Endothelial cell of umbilical vein (primary cell): Measurements from ENCODE around the gene CDR2.

ENCODE experiments used
- JUN ChIP-seq: IDR thresholded peaks from 2 replicates; pipeline ENCODE4 v1.6.1; 2011; ENCODE audit warnings: borderline replicate concordance, low read depth; ENCODE audit not compliant: insufficient read length, insufficient read depth
- TF ChIP-seq, protein P1 (sequence below), 2 donors: IDR thresholded peaks; 1 replicate in 1 of 2; 2 replicates in 1 of 2; pipeline ENCODE4 v1.5.1; 2011; ENCODE audit warnings: low read length in 2 of 2, mild to moderate bottlenecking in 2 of 2, moderate library complexity in 2 of 2, control low read depth in 1 of 2, inconsistent platforms in 1 of 2, low read depth in 1 of 2; ENCODE audit not compliant: insufficient read depth in 1 of 2; ENCODE audit errors: extremely low read depth in 1 of 2

DNA sequence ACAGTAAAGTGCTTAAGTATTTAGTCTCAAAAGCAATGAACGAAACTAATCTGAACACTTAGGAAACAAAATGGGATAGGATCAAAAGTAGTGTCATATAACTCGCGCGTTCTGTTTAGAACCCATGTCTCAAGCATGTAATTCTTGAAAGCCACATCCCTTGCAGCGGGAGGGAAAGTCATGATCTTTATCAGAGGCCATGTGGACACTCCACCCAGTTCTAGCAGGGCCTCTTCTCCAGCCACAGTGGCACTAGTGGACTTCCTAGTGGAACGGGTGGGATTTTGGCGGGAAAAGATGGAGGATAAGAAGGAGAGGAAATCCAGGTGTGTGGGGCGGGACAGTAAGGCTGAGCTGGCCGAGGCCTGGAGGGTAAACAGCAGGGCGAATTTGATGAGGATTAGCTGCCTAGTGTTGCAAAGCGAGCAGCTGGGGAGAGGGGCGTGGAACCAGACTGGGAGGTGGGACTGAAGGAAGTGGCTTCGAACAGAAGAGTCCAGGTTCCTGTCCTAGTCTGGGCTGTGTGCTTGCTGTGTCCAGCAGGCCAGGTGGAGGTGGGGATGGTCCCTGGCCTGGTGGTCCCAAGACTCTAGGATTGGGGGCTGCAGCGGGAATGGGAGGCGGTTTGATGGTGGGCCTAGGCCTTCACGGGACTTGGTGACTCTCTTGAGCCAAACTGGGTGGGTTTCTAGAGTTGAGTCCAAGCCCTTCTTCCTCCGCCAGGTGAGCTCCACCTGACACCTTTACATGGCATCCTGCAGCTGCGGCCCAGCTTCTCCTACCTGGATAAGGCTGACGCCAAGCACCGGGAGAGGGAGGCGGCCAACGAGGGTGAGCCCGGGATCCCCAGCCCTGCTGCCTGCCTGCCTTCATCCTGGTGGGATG, 61.3 kb downstream of the CDR2 start:
- TF ChIP-seq JUN = no peak
- TF ChIP-seq, protein P1, sequence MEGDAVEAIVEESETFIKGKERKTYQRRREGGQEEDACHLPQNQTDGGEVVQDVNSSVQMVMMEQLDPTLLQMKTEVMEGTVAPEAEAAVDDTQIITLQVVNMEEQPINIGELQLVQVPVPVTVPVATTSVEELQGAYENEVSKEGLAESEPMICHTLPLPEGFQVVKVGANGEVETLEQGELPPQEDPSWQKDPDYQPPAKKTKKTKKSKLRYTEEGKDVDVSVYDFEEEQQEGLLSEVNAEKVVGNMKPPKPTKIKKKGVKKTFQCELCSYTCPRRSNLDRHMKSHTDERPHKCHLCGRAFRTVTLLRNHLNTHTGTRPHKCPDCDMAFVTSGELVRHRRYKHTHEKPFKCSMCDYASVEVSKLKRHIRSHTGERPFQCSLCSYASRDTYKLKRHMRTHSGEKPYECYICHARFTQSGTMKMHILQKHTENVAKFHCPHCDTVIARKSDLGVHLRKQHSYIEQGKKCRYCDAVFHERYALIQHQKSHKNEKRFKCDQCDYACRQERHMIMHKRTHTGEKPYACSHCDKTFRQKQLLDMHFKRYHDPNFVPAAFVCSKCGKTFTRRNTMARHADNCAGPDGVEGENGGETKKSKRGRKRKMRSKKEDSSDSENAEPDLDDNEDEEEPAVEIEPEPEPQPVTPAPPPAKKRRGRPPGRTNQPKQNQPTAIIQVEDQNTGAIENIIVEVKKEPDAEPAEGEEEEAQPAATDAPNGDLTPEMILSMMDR (IDR thresholded peaks at IDR 0.05; ENCODE audit: extremely low read depth in 1 of 2, insufficient read depth in 1 of 2, low read depth in 1 of 2, low read length in 2 of 2) = no peak
